ENCODE results near the gene ZNF200.

The ZNF200 gene

DNA sequence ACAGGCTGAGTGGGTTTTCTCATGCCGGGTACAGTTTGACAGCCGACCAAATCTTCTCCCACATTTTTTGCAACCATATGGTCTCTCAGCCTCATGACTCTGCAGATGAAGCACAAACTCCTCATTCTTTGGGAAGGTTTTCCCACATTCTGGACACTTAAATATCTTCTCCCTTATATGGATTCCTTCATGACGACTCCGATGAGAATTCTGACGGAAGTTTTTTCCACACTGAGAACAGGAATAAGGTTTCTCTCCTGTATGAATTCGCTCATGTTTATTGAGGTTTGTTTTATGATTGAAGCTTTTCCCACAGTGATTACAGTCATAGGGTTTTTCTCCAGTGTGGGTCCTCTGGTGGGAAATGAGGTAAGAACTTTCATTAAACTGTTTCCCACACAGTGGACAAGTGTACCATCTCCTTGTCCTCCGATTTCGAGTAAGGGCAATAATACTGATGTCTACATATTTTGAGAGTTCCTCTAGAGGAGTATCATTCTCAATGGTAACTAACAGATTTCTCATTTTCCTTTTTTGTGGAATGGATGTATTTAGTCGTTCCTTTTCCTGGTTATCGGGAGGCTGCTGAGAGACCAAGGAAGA is 10.9 kb downstream of the ZNF200 start:
- no peak for DNase-seq (ENCODE audit: low read depth, low spot score)

DNA sequence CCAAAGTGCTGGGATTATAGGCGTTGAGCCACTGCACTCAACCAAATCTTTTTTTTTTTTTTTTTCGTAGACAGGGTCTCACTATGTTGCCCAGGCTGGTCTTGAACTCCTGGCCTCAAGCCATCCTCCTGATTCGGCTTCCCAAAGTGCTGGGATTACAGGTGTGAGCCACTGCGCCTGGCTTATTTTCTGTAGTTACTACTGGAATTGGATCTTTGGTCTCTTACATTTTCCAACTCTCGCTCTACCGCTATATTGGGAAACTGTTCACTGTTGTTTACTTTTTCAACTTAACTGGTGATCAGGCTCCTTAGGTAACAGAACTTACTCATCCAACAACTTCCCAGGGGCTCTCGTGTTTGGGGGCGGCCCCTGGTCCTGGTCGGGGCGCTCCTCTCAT is 14.1 kb downstream of the ZNF200 start:
- no peak for DNase-seq (ENCODE audit: low read depth, low spot score)
- ChIA-PET CTCF (no interaction called here), POLR2A (no interaction called here)
- no peak overlapping the region for H3K4me3 ChIP-seq (ENCODE audit: low read depth, low read length)
- TF ChIP-seq, protein P1, sequence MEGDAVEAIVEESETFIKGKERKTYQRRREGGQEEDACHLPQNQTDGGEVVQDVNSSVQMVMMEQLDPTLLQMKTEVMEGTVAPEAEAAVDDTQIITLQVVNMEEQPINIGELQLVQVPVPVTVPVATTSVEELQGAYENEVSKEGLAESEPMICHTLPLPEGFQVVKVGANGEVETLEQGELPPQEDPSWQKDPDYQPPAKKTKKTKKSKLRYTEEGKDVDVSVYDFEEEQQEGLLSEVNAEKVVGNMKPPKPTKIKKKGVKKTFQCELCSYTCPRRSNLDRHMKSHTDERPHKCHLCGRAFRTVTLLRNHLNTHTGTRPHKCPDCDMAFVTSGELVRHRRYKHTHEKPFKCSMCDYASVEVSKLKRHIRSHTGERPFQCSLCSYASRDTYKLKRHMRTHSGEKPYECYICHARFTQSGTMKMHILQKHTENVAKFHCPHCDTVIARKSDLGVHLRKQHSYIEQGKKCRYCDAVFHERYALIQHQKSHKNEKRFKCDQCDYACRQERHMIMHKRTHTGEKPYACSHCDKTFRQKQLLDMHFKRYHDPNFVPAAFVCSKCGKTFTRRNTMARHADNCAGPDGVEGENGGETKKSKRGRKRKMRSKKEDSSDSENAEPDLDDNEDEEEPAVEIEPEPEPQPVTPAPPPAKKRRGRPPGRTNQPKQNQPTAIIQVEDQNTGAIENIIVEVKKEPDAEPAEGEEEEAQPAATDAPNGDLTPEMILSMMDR (IDR thresholded peaks at IDR 0.05; ENCODE audit: insufficient read depth, low read length, missing control alignments): no peak

More for the DNA sequence above, 10.9 kb downstream of the ZNF200 start:
- TF ChIP-seq, protein P1 (IDR thresholded peaks at IDR 0.05; ENCODE audit: insufficient read depth, low read length, missing control alignments): no peak
- no peak overlapping the region for H3K4me3 ChIP-seq (ENCODE audit: low read depth, low read length)
- ChIA-PET CTCF (no interaction called here), POLR2A (no interaction called here)

DNA sequence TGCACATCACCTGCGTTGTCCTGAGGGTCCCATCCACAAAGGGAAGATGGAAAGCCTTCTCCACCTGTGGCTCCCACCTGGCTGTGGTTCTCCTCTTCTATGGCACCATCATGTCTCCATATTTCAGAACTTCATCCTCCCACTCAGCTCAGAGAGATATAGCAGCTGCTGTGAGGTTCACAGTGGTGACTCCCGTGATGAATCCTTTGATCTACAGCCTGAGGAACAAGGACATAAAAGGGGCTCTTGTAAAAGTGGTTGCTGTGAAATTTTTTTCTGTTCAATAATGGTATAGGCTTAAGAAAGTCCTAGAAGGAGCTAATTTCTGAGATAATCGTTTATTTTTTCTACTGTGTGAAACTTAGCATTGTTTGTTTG is 18.7 kb downstream of the ZNF200 start:
- no peak for DNase-seq (ENCODE audit: low read depth, low spot score)
- TF ChIP-seq, protein P1 (IDR thresholded peaks at IDR 0.05; ENCODE audit: insufficient read depth, low read length, missing control alignments): no peak
- POLR2A ChIA-PET: no interaction called here
- CTCF ChIA-PET: no interaction called here
- H3K4me3 ChIP-seq (ENCODE audit: low read depth, low read length): no peak overlapping the region

DNA sequence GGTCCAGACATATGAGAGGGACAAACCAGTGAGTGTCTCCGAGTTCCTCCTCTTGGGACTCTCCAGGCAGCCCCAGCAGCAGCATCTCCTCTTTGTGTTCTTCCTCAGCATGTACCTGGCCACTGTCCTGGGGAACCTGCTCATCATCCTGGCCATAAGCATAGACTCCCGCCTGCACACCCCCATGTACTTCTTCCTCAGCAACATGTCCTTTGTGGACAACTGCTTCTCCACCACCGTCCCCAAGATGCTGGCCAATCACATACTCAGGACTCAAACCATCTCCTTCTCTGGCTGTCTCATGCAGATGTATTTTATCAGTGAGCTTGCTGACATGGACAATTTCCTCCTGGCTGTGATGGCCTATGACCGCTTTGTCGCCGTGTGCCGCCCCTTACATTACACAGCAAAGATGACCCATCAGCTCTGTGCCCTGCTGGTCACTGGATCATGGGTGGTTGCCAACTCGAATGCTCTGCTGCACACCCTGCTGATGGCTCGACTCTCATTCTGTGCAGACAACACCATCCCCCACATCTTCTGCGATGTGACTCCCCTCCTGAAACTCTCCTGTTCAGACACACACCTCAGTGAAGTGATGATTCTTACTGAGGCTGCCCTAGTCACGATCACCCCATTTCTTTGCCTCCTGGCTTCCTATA is 19.2 kb downstream of the ZNF200 start:
- ChIA-PET CTCF (interaction anchor here (1.1 kb wide), 1 partner anchor 10 kb away, joined by 3 read pairs; no protein-coding TSS in a partner anchor), POLR2A (no interaction called here)
- DNase-seq (ENCODE audit: low read depth, low spot score): no peak
- H3K4me3 ChIP-seq (ENCODE audit: low read depth, low read length): no peak overlapping the region
- TF ChIP-seq, protein P1 (IDR thresholded peaks at IDR 0.05; ENCODE audit: insufficient read depth, low read length, missing control alignments): no peak

DNA sequence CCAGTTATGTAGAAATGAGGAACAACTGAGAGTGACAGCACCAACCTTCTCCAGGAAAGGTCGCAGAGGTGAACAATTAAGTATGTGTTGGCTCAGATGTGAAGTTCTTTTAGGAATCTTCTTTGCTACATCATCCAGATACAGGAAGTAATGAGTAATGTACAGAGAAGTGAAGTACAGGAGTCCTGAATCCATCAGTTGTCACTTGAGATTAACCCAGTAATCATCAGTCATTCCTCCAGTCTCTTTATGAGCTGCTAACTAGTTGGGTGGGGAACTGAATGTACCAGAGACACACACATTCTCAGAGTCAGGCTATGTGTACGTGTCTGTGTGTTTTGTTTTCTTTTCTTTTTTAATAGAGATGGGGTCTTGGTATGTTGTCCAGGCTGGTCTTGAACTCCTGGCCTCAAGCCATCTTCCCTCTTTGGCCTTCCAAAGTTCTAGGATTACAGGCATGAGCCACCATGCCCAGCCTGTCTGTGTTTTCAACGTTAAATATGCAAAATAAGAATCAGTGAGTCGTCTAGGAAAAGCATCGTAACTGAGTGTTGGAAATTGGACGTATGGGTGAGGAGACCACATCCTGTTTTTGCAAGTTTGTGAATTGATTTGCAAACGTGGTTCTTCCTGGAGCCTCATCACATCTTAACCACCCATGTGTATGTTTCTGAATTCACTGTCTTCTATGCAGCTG is 19.9 kb downstream of the ZNF200 start:
- DNase-seq (ENCODE audit: low read depth, low spot score): no peak
- TF ChIP-seq, protein P1 (IDR thresholded peaks at IDR 0.05; ENCODE audit: insufficient read depth, low read length, missing control alignments): no peak
- POLR2A ChIA-PET: no interaction called here
- CTCF ChIA-PET: interaction anchor here (1.1 kb wide), 1 partner anchor 10 kb away, joined by 3 read pairs; no protein-coding TSS in a partner anchor
- H3K4me3 ChIP-seq (ENCODE audit: low read depth, low read length): no peak overlapping the region

DNA sequence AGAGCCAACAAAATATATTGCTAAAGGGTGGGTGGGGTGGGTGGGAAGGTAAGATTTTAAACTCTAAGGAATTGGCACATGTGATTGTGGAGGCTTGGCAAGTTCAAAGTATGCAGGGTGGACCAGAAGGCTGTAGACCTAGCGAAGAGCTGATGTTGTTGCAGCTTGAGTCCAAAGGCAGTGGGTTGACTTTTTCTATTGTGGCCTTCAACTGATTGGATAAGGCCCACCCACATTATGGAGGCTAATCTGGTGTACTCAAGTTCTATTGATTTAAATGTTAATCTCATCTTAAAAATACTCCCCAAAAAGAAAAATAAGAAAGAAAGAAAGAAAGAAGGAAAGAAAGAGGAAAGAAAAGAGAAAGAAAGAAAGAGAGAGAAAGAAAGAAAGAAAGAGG is 22.4 kb downstream of the ZNF200 start:
- TF ChIP-seq, protein P1 (IDR thresholded peaks at IDR 0.05; ENCODE audit: insufficient read depth, low read length, missing control alignments): no peak
- H3K4me3 ChIP-seq (ENCODE audit: low read depth, low read length): no peak overlapping the region
- ChIA-PET POLR2A (no interaction called here), CTCF (no interaction called here)
- DNase-seq (ENCODE audit: low read depth, low spot score): no peak
